Ovary (tissue), 9 donors: Measurements from ENCODE around the gene MYH9. TPM values are rescaled to one million over a fixed set of nuclear protein-coding genes. Genes with fewer than 3 reads are reported as not detected.

Source experiments
- DNase-seq, 5 donors: peaks; one replicate each; pipeline ENCODE4 v3.0.0-alpha.2; 2019 to 2020
- H3K27ac ChIP-seq, 2 donors: fragments of 200-600 bp; one replicate each; pipeline versions ENCODE4 v1.5.1 to v1.8.0; 2019 to 2022
- H3K27me3 ChIP-seq: fragments of 200-600 bp; one replicate; pipeline ENCODE4 v1.8.0; 2022
- H3K36me3 ChIP-seq: fragments of 200-600 bp; sonication (generic); one replicate; pipeline ENCODE4 v1.5.1; 2019
- H3K4me1 ChIP-seq: one replicate; pipeline ENCODE4 v1.8.1; 2013; ENCODE audit warnings: mild to moderate bottlenecking, moderate library complexity; ENCODE audit not compliant: insufficient read depth
- H3K4me3 ChIP-seq: fragments of 200-600 bp; sonication (generic); one replicate; pipeline ENCODE4 v1.5.1; 2017
- H3K9me3 ChIP-seq, 2 donors: fragments of 200-600 bp in 1 of 2; sonication (generic) in 1 of 2; one replicate each; pipeline versions ENCODE4 v1.5.1 to v1.8.1; 2013 to 2019; ENCODE audit warnings: mild to moderate bottlenecking in 1 of 2, moderate library complexity in 1 of 2
- CTCF ChIP-seq, 3 donors: fragments of 450-650 bp in 2 of 3; fragments of 200-600 bp in 1 of 3; IDR thresholded peaks; one replicate each; pipeline versions ENCODE4 v1.5.1 to v1.8.0; 2016 to 2022; ENCODE audit warnings: antibody characterized with exemption in 3 of 3, mild to moderate bottlenecking in 1 of 3
- EP300 ChIP-seq: sonication (generic); formaldehyde crosslinking; IDR thresholded peaks from one replicate; pipeline ENCODE4 v1.6.1; 2017; ENCODE audit warnings: antibody characterized with exemption
- POLR2A ChIP-seq: fragments of 450-650 bp; IDR thresholded peaks from one replicate; pipeline ENCODE4 v1.6.1; 2017; ENCODE audit warnings: antibody characterized with exemption, mild to moderate bottlenecking, moderate library complexity
- WGBS, 3 donors: extraction: QIAGEN DNeasy Blood & Tissue Kit in 1 of 3; methylation state at CpG; one replicate each; pipeline versions ENCODE4 v1.1.5 to v1.1.7; 2013 to 2017; 5-methylcytosine and 5-hydroxymethylcytosine counted together
- intact Hi-C, 4 donors: fragments of 100-400 bp; cut with DNase I; formaldehyde crosslinking; loops; one replicate each; pipeline versions ENCODE4 v1.11.0 to v1.15.1; 2022 to 2023
- polyA plus RNA-seq, 2 donors: library from polyadenylated mRNA; stranded (reverse); fragments of 200-250 nt in 1 of 2; fragments of 350-450 nt in 1 of 2; fragmentation: Illumina TruSeq in 1 of 2; extraction: RNeasy Lipid Tissue Mini Kit (QIAGEN cat#74804) in 1 of 2; gene quantifications; one replicate each; pipeline ENCODE4 v1.2.3, GENCODE V29; 2013 to 2014
- total RNA-seq, 7 donors: library from RNA; depleted of rRNA in 2 of 7; stranded (reverse); fragments of >200 nt in 2 of 7; fragmentation: NEBNext Ultra II Directional in 3 of 7; extraction: Animal tissue kit (Norgen Biotek cat#: 25700) in 3 of 7; gene quantifications; one replicate each; pipeline versions ENCODE4 v1.1.0 to v1.2.4, GENCODE V29; 2016 to 2023
- donor health status: DM: no; HTN: no; CAD: no; lungs with moderate emphysema.
- donor health status: DM: no; HTN: no; CAD: no.
- donor health status: Bipolar disorder and iron deficiency.
- donor health status: DM: yes; HTN: yes; CAD: no.
- donor health status: DM: no; HTN: no; CAD: no.
- donor health status: DM: yes; HTN: yes; CAD: no.

Gene MYH9
- total and polyA plus RNA-seq, 9 donors, result 128 to 530 (median 348) TPM

- 3 to 5% (median 4%) methylated on average over 7 of the region's 7 CpGs for WGBS, 3 donors
- Histone ChIP-seq H3K4me1 (peaks cover 6% of the 10 kb centered on the region), H3K27ac (peak overlapping the region; percentile 66 to 74), H3K4me3 (peak overlapping the region; percentile 68), H3K36me3 (no peaks in the 10 kb centered on the region), H3K27me3 (no peaks in the 10 kb centered on the region), H3K9me3 (no peaks in the 10 kb centered on the region)
- intact Hi-C loops, result loop anchor here in 2 of 4 donors (5.0 to 10.0 kb wide), 3 partner anchors 60 to 72 kb away; no protein-coding TSS in a partner anchor
- DNase-seq, result no peak
- TF ChIP-seq EP300, result no peak
- no peak for TF ChIP-seq POLR2A
- TF ChIP-seq CTCF (IDR thresholded peaks at IDR 0.05), result peak in 1 of 3 donors; percentile 10
Observed at GRCh38 chr22:36384766-36385481, 2.8 kb downstream of the MYH9 start.

- no peaks in the 10 kb centered on the region for H3K36me3 ChIP-seq
- no peak overlapping the region for H3K4me3 ChIP-seq
- WGBS, 3 donors, result 27 to 39% (median 35%) methylated on average over 4 of the region's 4 CpGs
- intact Hi-C loops, result loop anchor here in 1 of 4 donors (10.0 kb wide), 2 partner anchors 58 to 72 kb away; no protein-coding TSS in a partner anchor
- peaks cover 10% of the 10 kb centered on the region for H3K4me1 ChIP-seq
- no peaks in the 10 kb centered on the region for H3K9me3 ChIP-seq
- no peak overlapping the region for H3K27ac ChIP-seq
- no peak for DNase-seq
- TF ChIP-seq EP300, result no peak
- TF ChIP-seq CTCF (IDR thresholded peaks at IDR 0.05), result no peak
- no peak for TF ChIP-seq POLR2A
- H3K27me3 ChIP-seq, result no peaks in the 10 kb centered on the region
Observed at GRCh38 chr22:36383110-36383581, 4.6 kb downstream of the MYH9 start.

GRCh38 chr22:36381513-36382128 lies 6.1 kb downstream of the MYH9 start:
- 40 to 60% (median 54%) methylated on average over 5 of the region's 5 CpGs for WGBS, 3 donors
- no peak for DNase-seq
- intact Hi-C loops, result loop anchor here in 1 of 4 donors (10.0 kb wide), 2 partner anchors 57 to 73 kb away; no protein-coding TSS in a partner anchor
- no peak overlapping the region for H3K4me3 ChIP-seq
- no peak for TF ChIP-seq CTCF (IDR thresholded peaks at IDR 0.05)
- no peak for TF ChIP-seq EP300
- no peak for TF ChIP-seq POLR2A
- H3K27me3 ChIP-seq, result no peaks in the 10 kb centered on the region
- H3K4me1 ChIP-seq, result peaks cover 10% of the 10 kb centered on the region
- H3K9me3 ChIP-seq, result no peaks in the 10 kb centered on the region
- no peak overlapping the region for H3K27ac ChIP-seq
- H3K36me3 ChIP-seq, result no peaks in the 10 kb centered on the region

GRCh38 chr22:36379593-36380361 lies 8.0 kb downstream of the MYH9 start:
- intact Hi-C loops, result loop anchor here in 2 of 4 donors (10.0 kb wide), 3 partner anchors 55 to 85 kb away; no protein-coding TSS in a partner anchor
- DNase-seq, result no peak
- TF ChIP-seq EP300, result no peak
- TF ChIP-seq CTCF (IDR thresholded peaks at IDR 0.05), result no peak
- no peak for TF ChIP-seq POLR2A
- 59 to 71% (median 60%) methylated on average over 16 of the region's 16 CpGs for WGBS, 3 donors
- Histone ChIP-seq H3K4me3 (no peak overlapping the region), H3K36me3 (no peaks in the 10 kb centered on the region), H3K27ac (peak overlapping the region in 1 of 2 donors; percentile 30), H3K4me1 (peaks cover 14% of the 10 kb centered on the region), H3K27me3 (no peaks in the 10 kb centered on the region), H3K9me3 (no peaks in the 10 kb centered on the region)
